ENCODE measurements around the gene ITSN2.

The ITSN2 gene

DNA sequence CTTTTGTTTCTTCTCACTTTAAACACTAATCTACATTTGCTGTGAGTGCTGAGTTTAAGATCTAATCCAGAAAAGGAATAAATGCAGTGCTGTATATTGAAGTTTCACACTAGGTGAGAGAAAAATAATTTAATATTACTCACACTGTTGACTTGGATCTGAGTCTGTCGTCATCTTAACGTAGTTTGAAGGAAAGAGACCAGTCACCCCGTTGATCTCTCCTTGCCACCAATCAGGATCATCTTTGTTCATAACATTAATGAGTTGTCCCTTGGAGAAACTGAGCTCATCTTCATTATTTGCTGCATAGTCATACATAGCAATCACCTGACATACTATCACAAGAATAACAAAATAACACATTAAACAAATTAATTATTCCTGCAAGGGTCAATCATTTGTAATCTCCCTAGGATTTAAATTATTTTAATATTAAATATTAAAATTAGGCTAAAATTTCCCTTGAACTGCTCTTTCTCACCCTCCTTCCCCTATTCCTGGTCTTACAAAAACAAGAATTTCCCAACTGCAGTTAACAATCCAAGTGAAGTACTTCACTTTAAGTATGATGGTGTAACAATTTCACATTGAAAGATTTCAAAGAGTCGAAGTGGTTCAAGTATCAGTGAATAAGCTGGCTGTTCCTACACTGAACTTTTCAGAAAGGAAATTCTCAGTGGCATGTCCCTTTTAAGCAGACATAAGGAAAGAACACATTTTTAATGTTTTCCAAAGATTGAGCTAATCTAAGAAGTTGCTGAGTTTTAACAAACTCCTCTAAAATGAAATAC is 114.2 kb downstream of the ITSN2 start:
- no peak overlapping the region for H3K4me3 ChIP-seq (replicated peaks; ENCODE audit: low read depth, low read length)
- TF ChIP-seq, protein P1, sequence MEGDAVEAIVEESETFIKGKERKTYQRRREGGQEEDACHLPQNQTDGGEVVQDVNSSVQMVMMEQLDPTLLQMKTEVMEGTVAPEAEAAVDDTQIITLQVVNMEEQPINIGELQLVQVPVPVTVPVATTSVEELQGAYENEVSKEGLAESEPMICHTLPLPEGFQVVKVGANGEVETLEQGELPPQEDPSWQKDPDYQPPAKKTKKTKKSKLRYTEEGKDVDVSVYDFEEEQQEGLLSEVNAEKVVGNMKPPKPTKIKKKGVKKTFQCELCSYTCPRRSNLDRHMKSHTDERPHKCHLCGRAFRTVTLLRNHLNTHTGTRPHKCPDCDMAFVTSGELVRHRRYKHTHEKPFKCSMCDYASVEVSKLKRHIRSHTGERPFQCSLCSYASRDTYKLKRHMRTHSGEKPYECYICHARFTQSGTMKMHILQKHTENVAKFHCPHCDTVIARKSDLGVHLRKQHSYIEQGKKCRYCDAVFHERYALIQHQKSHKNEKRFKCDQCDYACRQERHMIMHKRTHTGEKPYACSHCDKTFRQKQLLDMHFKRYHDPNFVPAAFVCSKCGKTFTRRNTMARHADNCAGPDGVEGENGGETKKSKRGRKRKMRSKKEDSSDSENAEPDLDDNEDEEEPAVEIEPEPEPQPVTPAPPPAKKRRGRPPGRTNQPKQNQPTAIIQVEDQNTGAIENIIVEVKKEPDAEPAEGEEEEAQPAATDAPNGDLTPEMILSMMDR (IDR thresholded peaks at IDR 0.05; ENCODE audit: low read depth, low read length, missing control alignments) = no peak
- no peak for DNase-seq (ENCODE audit: extremely low read depth, low read depth)

DNA sequence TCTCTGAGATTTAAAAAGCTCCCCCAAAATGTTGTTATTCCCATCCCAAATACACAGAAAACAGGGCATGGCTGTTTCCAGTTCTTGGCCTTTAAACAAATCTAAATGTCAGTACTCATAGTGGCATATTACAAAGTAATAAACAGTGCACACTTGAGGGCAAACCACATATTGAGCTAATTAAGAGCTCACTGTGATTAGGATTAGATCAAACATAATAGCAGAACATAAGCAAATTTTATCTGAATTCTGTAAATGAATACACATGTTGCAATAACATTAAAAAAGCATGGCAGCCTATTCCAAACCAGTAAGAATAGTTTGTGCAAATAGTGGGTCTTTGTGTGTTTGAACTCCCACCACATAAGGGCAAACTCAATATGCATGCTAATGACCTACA is 118.8 kb downstream of the ITSN2 start:
- no peak for DNase-seq (ENCODE audit: extremely low read depth, low read depth)
- no peak overlapping the region for H3K4me3 ChIP-seq (replicated peaks; ENCODE audit: low read depth, low read length)
- TF ChIP-seq, protein P1 (IDR thresholded peaks at IDR 0.05; ENCODE audit: low read depth, low read length, missing control alignments) = no peak

DNA sequence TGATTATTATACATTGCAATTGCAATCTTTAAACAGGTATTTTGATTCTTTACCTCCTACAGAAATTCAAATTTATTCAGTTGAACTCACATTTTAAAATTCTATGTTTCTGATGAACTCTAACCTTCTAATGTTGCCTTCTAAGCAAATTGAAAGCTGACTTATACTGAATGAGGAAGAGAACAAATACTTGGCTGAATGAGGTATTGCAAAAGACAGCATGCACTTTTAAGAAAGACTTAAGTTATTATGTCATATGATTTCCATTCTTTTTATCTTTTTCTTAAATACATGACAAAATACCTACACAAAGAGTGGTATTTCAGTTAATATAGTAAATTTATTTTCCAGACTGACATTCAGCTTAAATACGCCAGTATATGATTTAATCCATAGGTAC is 120.8 kb downstream of the ITSN2 start:
- H3K4me3 ChIP-seq (replicated peaks; ENCODE audit: low read depth, low read length) = no peak overlapping the region
- no peak for DNase-seq (ENCODE audit: extremely low read depth, low read depth)
- TF ChIP-seq, protein P1 (IDR thresholded peaks at IDR 0.05; ENCODE audit: low read depth, low read length, missing control alignments) = no peak

DNA sequence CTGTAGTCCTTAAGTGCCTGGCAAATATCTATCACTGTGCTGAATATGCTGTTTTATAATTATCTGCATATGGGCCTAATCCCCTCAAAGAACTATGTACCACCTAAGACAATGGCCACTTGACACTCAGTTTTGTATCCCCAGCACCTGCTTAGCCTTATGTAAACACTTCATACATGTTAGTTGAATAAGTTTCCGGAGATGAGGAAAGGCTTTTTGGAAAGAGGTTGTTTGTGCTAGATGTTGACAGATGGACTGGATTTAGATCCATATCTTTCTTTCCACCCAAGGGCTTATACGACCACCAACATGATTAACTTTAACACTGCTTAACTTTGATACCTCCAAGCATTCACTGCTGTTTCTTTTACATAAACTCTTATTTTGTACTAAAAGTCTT is 122.2 kb downstream of the ITSN2 start:
- H3K4me3 ChIP-seq (replicated peaks; ENCODE audit: low read depth, low read length) = no peak overlapping the region
- no peak for DNase-seq (ENCODE audit: extremely low read depth, low read depth)
- TF ChIP-seq, protein P1 (IDR thresholded peaks at IDR 0.05; ENCODE audit: low read depth, low read length, missing control alignments) = no peak

DNA sequence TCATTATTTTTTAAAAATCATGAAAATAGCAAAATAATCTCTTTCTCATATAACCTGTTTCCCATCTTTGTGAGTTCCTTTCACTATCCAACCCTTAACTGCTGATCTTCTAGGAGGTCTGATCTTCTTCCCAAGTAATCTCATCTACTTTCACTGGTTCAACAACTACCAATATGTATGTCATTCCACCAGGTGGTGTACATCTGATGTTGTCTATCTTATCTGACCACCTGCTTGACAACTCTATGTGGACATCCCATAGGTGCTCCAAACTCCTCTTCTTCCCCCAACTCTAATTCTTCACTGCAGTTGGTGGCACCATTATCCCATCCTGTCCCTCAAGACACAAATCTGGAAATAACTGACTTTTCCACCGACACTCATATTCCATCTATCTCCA is 123.0 kb downstream of the ITSN2 start:
- DNase-seq (ENCODE audit: extremely low read depth, low read depth) = no peak
- TF ChIP-seq, protein P1 (IDR thresholded peaks at IDR 0.05; ENCODE audit: low read depth, low read length, missing control alignments) = no peak
- H3K4me3 ChIP-seq (replicated peaks; ENCODE audit: low read depth, low read length) = no peak overlapping the region

DNA sequence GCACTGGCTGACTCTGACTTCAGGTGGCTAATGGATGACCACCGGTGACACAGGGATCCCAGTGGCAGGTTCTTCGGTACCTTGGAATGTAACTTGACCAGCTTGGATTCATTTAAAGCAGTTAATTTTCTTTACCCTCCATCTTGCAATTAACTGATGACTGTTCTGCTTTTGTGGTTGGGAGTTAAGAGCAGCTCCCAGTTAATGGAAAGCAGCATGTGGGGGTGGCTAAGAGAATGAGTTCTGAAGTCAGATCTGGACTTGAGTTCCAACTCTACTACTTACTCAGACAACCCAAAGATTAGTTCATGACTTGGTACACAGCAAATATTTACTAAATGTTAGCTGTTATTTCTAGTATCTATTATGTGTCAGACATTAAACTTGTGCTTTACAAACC is 127.0 kb downstream of the ITSN2 start:
- no peak overlapping the region for H3K4me3 ChIP-seq (replicated peaks; ENCODE audit: low read depth, low read length)
- TF ChIP-seq, protein P1 (IDR thresholded peaks at IDR 0.05; ENCODE audit: low read depth, low read length, missing control alignments) = no peak
- no peak for DNase-seq (ENCODE audit: extremely low read depth, low read depth)

DNA sequence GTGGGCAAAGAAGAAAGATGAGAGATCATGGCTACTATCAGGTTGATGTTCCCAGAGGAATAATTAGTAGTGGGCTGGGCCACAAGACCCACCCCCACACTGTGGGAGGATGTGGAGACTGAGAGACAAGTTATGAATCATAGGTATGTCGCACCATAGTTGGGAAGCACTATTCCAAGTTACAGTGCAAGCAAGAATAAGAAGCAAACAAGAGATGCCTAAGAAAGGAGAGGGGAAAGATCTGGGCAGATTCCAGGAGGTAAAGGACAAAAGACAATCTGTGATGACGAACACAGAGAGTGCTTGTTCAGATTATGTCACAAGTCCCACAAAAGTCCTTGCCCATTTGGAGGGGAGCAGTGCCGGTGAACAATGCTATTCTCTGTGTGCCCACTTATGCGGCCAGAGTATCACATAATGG is 128.9 kb downstream of the ITSN2 start:
- DNase-seq (ENCODE audit: extremely low read depth, low read depth) = no peak
- H3K4me3 ChIP-seq (replicated peaks; ENCODE audit: low read depth, low read length) = no peak overlapping the region
- TF ChIP-seq, protein P1 (IDR thresholded peaks at IDR 0.05; ENCODE audit: low read depth, low read length, missing control alignments) = no peak

All from HFF-Myc (cell line).